Measurements from ENCODE around the gene TNS3. TPM values are rescaled to one million over a fixed set of nuclear protein-coding genes. Genes with fewer than 3 reads are reported as not detected.
A peak's percentile ranks its signal among the peaks of the same experiment; 100 is the strongest.

The TNS3 gene
- total and polyA plus RNA-seq, 4 donors = 40.5 to 140 (median 86.7) TPM

DNA sequence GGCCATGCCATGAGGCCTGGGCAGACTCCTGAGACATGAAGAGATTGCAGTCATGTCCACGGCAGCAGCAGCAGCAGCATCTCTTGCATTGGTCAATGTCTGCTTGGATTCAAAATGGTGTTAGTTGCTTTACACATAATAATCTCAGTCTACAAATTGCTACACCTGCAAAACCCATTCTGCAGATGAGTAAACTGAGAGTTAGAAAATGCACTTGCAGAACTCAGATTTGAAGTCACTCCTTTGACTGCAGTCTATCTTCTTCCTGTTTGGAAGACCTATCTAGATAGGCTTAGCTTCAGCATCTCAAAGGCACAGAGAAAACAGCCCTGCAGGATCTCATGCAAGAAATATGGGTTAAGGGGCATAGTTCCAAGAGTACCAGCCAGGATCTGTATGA, 350.3 kb downstream of the TNS3 start:
- ATAC-seq (ENCODE audit: low FRiP score) = no peak
- Histone ChIP-seq H3K9me3 (ENCODE audit: control insufficient read depth, low read length) (no peaks in the 10 kb centered on the region), H3K36me3 (ENCODE audit: control insufficient read depth in 1 of 2, insufficient read depth in 2 of 2, low read length in 1 of 2) (no peaks in the 10 kb centered on the region), H3K27ac (ENCODE audit: low read depth in 1 of 2, low read length in 2 of 2) (no peak overlapping the region), H3K27me3 (ENCODE audit: control insufficient read depth in 1 of 2, insufficient read depth in 2 of 2, low read length in 1 of 2) (no peaks in the 10 kb centered on the region), H3K4me1 (ENCODE audit: control insufficient read depth in 1 of 2, insufficient read depth in 2 of 2, low read length in 2 of 2) (no peaks in the 10 kb centered on the region), H3K4me3 (ENCODE audit: low read length in 2 of 2) (no peak overlapping the region)
- intact Hi-C loops (cut with DNase I) = no loop called here
- WGBS, 2 donors = 99 to 100% methylated on average over 1 of the region's 1 CpG
- no peak for DNase-seq

DNA sequence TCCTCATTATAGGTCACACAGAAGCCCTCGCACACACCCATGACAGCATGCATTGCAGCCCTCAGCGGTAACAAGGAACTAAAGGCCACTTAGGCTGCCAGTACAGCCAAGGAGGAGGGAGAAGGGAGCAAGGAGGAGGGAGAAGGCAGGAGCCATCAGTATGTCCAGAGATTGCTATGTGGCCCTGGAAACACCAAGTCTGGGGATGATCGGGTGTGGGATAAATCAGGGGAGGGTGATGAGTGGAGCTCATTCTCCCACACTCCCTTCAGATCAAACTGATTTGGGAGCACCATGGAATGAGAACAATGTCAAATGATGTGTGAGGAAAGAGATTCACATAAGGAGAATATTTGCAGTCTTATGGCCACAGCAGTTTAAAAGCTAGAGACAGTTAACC, 350.9 kb downstream of the TNS3 start:
- no peak for DNase-seq
- no peaks in the 10 kb centered on the region for H3K27me3 ChIP-seq (ENCODE audit: control insufficient read depth in 1 of 2, insufficient read depth in 2 of 2, low read length in 1 of 2)
- H3K9me3 ChIP-seq (ENCODE audit: control insufficient read depth, low read length) = no peaks in the 10 kb centered on the region
- intact Hi-C loops (cut with DNase I) = no loop called here
- H3K36me3 ChIP-seq (ENCODE audit: control insufficient read depth in 1 of 2, insufficient read depth in 2 of 2, low read length in 1 of 2) = no peaks in the 10 kb centered on the region
- no peak overlapping the region for H3K27ac ChIP-seq (ENCODE audit: low read depth in 1 of 2, low read length in 2 of 2)
- no peaks in the 10 kb centered on the region for H3K4me1 ChIP-seq (ENCODE audit: control insufficient read depth in 1 of 2, insufficient read depth in 2 of 2, low read length in 2 of 2)
- WGBS, 2 donors = 92% methylated on average over 3 of the region's 3 CpGs
- no peak for ATAC-seq (ENCODE audit: low FRiP score)
- H3K4me3 ChIP-seq (ENCODE audit: low read length in 2 of 2) = no peak overlapping the region

DNA sequence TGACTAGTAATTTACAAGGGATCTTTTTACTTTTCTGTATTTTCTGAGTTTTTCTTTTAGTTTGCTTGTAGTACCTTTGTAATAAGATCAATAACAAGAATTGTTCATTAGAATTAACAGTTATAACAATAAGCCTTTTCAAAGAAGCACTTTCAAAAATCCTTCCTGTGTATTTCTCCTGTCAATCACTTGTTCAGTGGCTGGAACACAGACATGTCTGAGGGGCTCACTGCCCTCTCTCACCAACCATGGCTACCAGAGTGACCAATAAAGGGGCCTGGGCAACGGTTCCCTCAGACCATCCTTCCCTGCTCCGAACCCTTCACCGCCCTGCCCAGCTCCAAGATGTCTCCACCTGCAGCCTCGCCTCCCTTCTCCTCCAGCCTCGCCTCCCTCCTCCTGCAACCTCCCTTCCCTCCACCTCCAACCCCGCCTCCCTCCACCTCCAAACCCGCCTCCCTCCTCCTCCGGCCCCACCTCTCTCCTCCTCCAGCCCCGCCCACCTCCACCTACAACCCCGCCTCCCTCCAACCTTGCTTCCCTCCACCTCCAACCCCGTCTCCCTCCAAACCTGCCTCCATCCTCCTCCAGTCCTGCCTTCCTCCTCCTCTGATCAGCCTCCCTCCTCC, 353.4 kb downstream of the TNS3 start:
- Histone ChIP-seq H3K4me3 (ENCODE audit: low read length in 2 of 2) (no peak overlapping the region), H3K27me3 (ENCODE audit: control insufficient read depth in 1 of 2, insufficient read depth in 2 of 2, low read length in 1 of 2) (no peaks in the 10 kb centered on the region), H3K27ac (ENCODE audit: low read depth in 1 of 2, low read length in 2 of 2) (no peak overlapping the region), H3K4me1 (ENCODE audit: control insufficient read depth in 1 of 2, insufficient read depth in 2 of 2, low read length in 2 of 2) (no peaks in the 10 kb centered on the region), H3K9me3 (ENCODE audit: control insufficient read depth, low read length) (no peaks in the 10 kb centered on the region), H3K36me3 (ENCODE audit: control insufficient read depth in 1 of 2, insufficient read depth in 2 of 2, low read length in 1 of 2) (no peaks in the 10 kb centered on the region)
- intact Hi-C loops (cut with DNase I) = no loop called here
- 97% methylated on average over 11 of the region's 11 CpGs for WGBS, 2 donors
- DNase-seq (no peak), ATAC-seq (ENCODE audit: low FRiP score) (no peak)

DNA sequence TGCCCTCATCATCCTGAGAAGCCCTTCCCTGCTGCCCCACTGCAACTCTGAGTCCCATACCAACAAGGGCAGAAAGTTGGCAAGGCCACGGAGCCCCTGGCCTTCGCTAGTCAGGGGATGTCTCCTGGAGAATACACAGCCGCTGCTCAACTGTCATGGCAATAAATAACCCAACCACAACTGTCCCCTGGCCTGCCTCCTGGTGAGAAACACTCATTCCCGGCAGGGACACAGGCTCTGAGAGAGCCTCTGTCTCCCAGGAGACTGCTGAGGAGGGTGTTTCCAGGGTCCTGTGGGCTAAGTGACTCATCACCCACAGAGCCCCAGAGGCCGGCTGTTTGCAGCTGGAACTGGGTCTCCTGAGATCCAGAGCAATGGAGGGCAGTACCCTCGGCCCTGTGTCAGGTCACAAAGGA, 354.1 kb downstream of the TNS3 start:
- H3K27ac ChIP-seq (ENCODE audit: low read depth in 1 of 2, low read length in 2 of 2) = no peak overlapping the region
- WGBS, 2 donors = 64% methylated on average over 6 of the region's 6 CpGs
- H3K4me3 ChIP-seq (ENCODE audit: low read length in 2 of 2) = no peak overlapping the region
- H3K4me1 ChIP-seq (ENCODE audit: control insufficient read depth in 1 of 2, insufficient read depth in 2 of 2, low read length in 2 of 2) = no peaks in the 10 kb centered on the region
- no peak for DNase-seq
- no peaks in the 10 kb centered on the region for H3K27me3 ChIP-seq (ENCODE audit: control insufficient read depth in 1 of 2, insufficient read depth in 2 of 2, low read length in 1 of 2)
- intact Hi-C loops (cut with DNase I) = no loop called here
- H3K9me3 ChIP-seq (ENCODE audit: control insufficient read depth, low read length) = no peaks in the 10 kb centered on the region
- peak; percentile 11 for ATAC-seq (ENCODE audit: low FRiP score)
- no peaks in the 10 kb centered on the region for H3K36me3 ChIP-seq (ENCODE audit: control insufficient read depth in 1 of 2, insufficient read depth in 2 of 2, low read length in 1 of 2)

DNA sequence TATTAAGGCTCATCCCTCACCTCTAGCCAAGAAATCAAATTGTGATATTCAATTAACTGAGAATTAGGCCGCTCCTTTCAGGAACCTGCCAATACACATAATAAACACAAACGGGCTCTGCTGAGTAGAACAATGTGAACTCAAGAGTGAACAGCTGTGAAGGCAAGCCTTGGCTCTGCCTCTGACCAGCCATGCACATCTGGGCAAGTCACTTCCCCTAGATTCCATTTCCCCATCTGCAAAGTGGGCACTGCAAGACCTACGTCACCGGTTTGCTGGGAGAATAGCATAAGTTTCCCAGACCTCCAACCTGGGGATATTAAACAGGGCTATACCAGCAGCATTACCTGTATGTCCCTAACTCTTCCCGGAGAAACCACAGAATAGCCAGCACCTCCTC, 355.2 kb downstream of the TNS3 start:
- DNase-seq (no peak), ATAC-seq (ENCODE audit: low FRiP score) (no peak)
- Histone ChIP-seq H3K4me3 (ENCODE audit: low read length in 2 of 2) (no peak overlapping the region), H3K27ac (ENCODE audit: low read depth in 1 of 2, low read length in 2 of 2) (no peak overlapping the region), H3K4me1 (ENCODE audit: control insufficient read depth in 1 of 2, insufficient read depth in 2 of 2, low read length in 2 of 2) (no peaks in the 10 kb centered on the region), H3K9me3 (ENCODE audit: control insufficient read depth, low read length) (no peaks in the 10 kb centered on the region), H3K36me3 (ENCODE audit: control insufficient read depth in 1 of 2, insufficient read depth in 2 of 2, low read length in 1 of 2) (no peaks in the 10 kb centered on the region), H3K27me3 (ENCODE audit: control insufficient read depth in 1 of 2, insufficient read depth in 2 of 2, low read length in 1 of 2) (no peaks in the 10 kb centered on the region)
- intact Hi-C loops (cut with DNase I) = no loop called here
- 91 to 96% methylated on average over 5 of the region's 5 CpGs for WGBS, 2 donors

DNA sequence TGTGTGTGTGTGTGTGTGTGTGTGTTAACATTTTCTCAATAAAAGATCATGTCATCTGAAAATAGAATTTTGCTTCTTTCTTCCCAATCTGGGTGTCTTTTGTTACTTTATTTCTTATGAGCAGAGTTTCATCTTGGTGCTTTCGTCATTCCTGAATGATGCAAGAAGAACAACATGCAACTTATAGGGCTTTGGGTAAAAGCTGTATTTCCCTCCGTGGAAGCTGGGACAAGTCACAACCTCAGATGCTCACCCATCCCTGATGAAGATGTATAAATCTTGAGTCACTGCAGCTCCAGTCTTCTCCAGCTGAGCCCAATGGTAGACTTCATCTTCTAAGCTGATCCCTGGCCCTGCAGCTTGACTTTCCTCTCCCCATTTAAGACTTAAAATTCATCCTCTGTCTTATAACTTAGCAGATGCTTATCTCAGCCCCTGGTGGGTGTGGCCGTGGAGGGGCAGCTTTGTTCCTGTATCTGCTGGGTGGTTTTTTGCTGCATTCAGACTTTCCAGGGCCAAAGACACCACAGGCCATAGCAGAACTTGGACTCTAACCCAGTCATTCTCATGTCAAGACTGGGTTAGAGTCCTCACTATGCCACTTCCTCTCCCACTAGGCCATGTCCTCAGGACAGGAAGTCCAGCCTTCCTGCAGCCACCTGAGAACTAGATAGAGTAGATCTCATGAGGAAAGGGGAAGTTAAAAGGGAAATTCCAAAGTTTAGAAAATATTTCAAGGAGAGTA, 356.4 kb downstream of the TNS3 start:
- Histone ChIP-seq H3K9me3 (ENCODE audit: control insufficient read depth, low read length) (no peaks in the 10 kb centered on the region), H3K4me3 (ENCODE audit: low read length in 2 of 2) (no peak overlapping the region), H3K4me1 (ENCODE audit: control insufficient read depth in 1 of 2, insufficient read depth in 2 of 2, low read length in 2 of 2) (no peaks in the 10 kb centered on the region), H3K27me3 (ENCODE audit: control insufficient read depth in 1 of 2, insufficient read depth in 2 of 2, low read length in 1 of 2) (no peaks in the 10 kb centered on the region), H3K36me3 (ENCODE audit: control insufficient read depth in 1 of 2, insufficient read depth in 2 of 2, low read length in 1 of 2) (no peaks in the 10 kb centered on the region), H3K27ac (ENCODE audit: low read depth in 1 of 2, low read length in 2 of 2) (no peak overlapping the region)
- 74 to 79% methylated on average over 3 of the region's 3 CpGs for WGBS, 2 donors
- intact Hi-C loops (cut with DNase I) = no loop called here
- DNase-seq (no peak), ATAC-seq (ENCODE audit: low FRiP score) (no peak)

Data from aorta (tissue), 5 donors.